GM23338 (cell line): ENCODE results near the gene OXCT2. TPM values are rescaled to one million over a fixed set of nuclear protein-coding genes. Genes with fewer than 3 reads are reported as not detected.

Experiments used
- ATAC-seq: fragments of 200-7000 bp; cut with Tn5 transposase; 3 replicates; pipeline ENCODE4 v1.9.1; 2020
- DNase-seq: peaks from one replicate; pipeline ENCODE4 v3.0.0-alpha.2; 2015; ENCODE audit warnings: low spot score
- H2AFZ ChIP-seq: fragments of 200-600 bp; sonication (generic); 2 replicates; pipeline ENCODE4 v1.8.0; 2016; ENCODE audit warnings: antibody characterized with exemption, mild to moderate bottlenecking, moderate library complexity
- H3F3A ChIP-seq: fragments of 200-600 bp; sonication (generic); replicated peaks from 2 replicates; pipeline ENCODE4 v1.8.0; 2017; ENCODE audit warnings: antibody characterized with exemption, mixed run types, low read depth
- H3K27ac ChIP-seq: fragments of 200-600 bp; sonication (generic); 2 replicates; pipeline ENCODE4 v1.6.1; 2016; ENCODE audit warnings: low read depth
- H3K27me3 ChIP-seq: fragments of 200-600 bp; sonication (generic); 2 replicates; pipeline ENCODE4 v1.8.0; 2016; ENCODE audit warnings: mild to moderate bottlenecking, mixed run types, moderate library complexity; ENCODE audit not compliant: insufficient read depth
- H3K36me3 ChIP-seq: fragments of 200-600 bp; sonication (generic); 2 replicates; pipeline ENCODE4 v1.8.0; 2016; ENCODE audit warnings: mild to moderate bottlenecking; ENCODE audit not compliant: insufficient read depth
- H3K4me1 ChIP-seq: fragments of 200-600 bp; sonication (generic); 2 replicates; pipeline ENCODE4 v1.8.0; 2016; ENCODE audit warnings: mild to moderate bottlenecking, moderate library complexity; ENCODE audit not compliant: insufficient read depth
- H3K4me2 ChIP-seq: fragments of 200-600 bp; sonication (generic); 2 replicates; pipeline ENCODE4 v1.7.1; 2017; ENCODE audit warnings: mixed run types
- H3K4me3 ChIP-seq: fragments of 200-600 bp; sonication (generic); 2 replicates; pipeline ENCODE4 v1.6.1; 2016; ENCODE audit warnings: mixed run types
- H3K79me2 ChIP-seq: fragments of 200-600 bp; sonication (generic); replicated peaks from 2 replicates; pipeline ENCODE4 v1.8.0; 2017; ENCODE audit warnings: mild to moderate bottlenecking; ENCODE audit not compliant: insufficient read depth
- H3K9me2 ChIP-seq: fragments of 200-600 bp; sonication (generic); 2 replicates; pipeline ENCODE4 v1.8.0; 2017; ENCODE audit not compliant: insufficient read depth
- H4K20me1 ChIP-seq: fragments of 200-600 bp; sonication (generic); replicated peaks from 2 replicates; pipeline ENCODE4 v1.8.0; 2017; ENCODE audit warnings: mild to moderate bottlenecking; ENCODE audit not compliant: insufficient read depth
- H3K27ac Mint-ChIP-seq: 2 replicates; pipeline ENCODE4 v1.8.0; 2020; ENCODE audit warnings: inconsistent platforms, mild to moderate bottlenecking, moderate library complexity, mixed read lengths
- H3K27me3 Mint-ChIP-seq: 3 replicates; pipeline ENCODE4 v1.8.0; 2022; ENCODE audit warnings: low read depth, mild to moderate bottlenecking, moderate library complexity, mixed read lengths, inconsistent platforms; ENCODE audit not compliant: insufficient read depth, poor library complexity
- H3K36me3 Mint-ChIP-seq: 3 replicates; pipeline ENCODE4 v1.8.0; 2021; ENCODE audit warnings: low read depth, mild to moderate bottlenecking, inconsistent platforms, moderate library complexity, mixed read lengths
- H3K4me1 Mint-ChIP-seq: 3 replicates; pipeline ENCODE4 v1.8.0; 2020; ENCODE audit warnings: mild to moderate bottlenecking, inconsistent platforms, mixed read lengths
- H3K4me3 Mint-ChIP-seq: 3 replicates; pipeline ENCODE4 v1.8.0; 2021; ENCODE audit warnings: moderate library complexity, mild to moderate bottlenecking, inconsistent platforms, mixed read lengths
- H3K9me3 Mint-ChIP-seq: 3 replicates; pipeline ENCODE4 v1.8.0; 2020; ENCODE audit warnings: moderate library complexity, mild to moderate bottlenecking, inconsistent platforms, mixed read lengths
- CREB1 ChIP-seq: fragments of 250-450 bp; sonication (Bioruptor Pico); IDR thresholded peaks from 2 replicates; pipeline ENCODE4 v1.5.0; 2020; ENCODE audit warnings: low read depth, mild to moderate bottlenecking, moderate library complexity
- CTCF ChIP-seq, 2 experiments: fragments of 200-600 bp in 1 of 2; sonication (generic) in 1 of 2; conservative IDR thresholded peaks; 2 replicates each; pipeline versions ENCODE4 v1.5.1 to v1.6.1; 2016 to 2017; ENCODE audit warnings: antibody characterized with exemption in 2 of 2, low read depth in 2 of 2, mild to moderate bottlenecking in 2 of 2, moderate library complexity in 1 of 2
- ETS1 ChIP-seq: IDR thresholded peaks from 2 replicates; pipeline ENCODE4 v1.6.1; 2016; ENCODE audit warnings: antibody characterized with exemption
- EZH2 ChIP-seq: fragments of 200-600 bp; sonication (generic); IDR thresholded peaks from one replicate; pipeline ENCODE4 v1.8.0; 2017; ENCODE audit warnings: antibody characterized with exemption, mild to moderate bottlenecking, low read depth; ENCODE audit not compliant: unreplicated experiment
- JUNB ChIP-seq: IDR thresholded peaks from one replicate; pipeline ENCODE4 v1.6.1; 2016; ENCODE audit warnings: antibody characterized with exemption; ENCODE audit not compliant: unreplicated experiment
- NANOG ChIP-seq: IDR thresholded peaks from 2 replicates; pipeline ENCODE4 v1.6.1; 2016; ENCODE audit warnings: antibody characterized with exemption, borderline replicate concordance
- REST ChIP-seq: IDR thresholded peaks from one replicate; pipeline ENCODE4 v1.6.1; 2018; ENCODE audit warnings: antibody characterized with exemption; ENCODE audit not compliant: unreplicated experiment
- STAT1 ChIP-seq: IDR thresholded peaks from one replicate; pipeline ENCODE4 v1.6.1; 2016; ENCODE audit warnings: antibody characterized with exemption; ENCODE audit not compliant: unreplicated experiment
- ZNF114 ChIP-seq: fragments of 250-450 bp; sonication (Bioruptor Pico); IDR thresholded peaks from 2 replicates; pipeline ENCODE4 v1.5.0; 2020; ENCODE audit warnings: mild to moderate bottlenecking, moderate library complexity
- ZNF462 ChIP-seq: fragments of 250-450 bp; sonication (Bioruptor Pico); IDR thresholded peaks from 2 replicates; pipeline ENCODE4 v1.5.0; 2020; ENCODE audit warnings: mild to moderate bottlenecking, moderate library complexity
- polyA plus RNA-seq: library from polyadenylated mRNA; unstranded; fragments of >200 nt; fragmentation: Nextera tagmentation; extraction: Ambion mirVana; gene quantifications from 2 replicates; pipeline ENCODE4 v1.2.1, GENCODE V29; 2016
- total RNA-seq: library from RNA; depleted of rRNA; stranded (reverse); fragments of >200 nt; shearing (Covaris generic); gene quantifications from 2 replicates; pipeline ENCODE4 v1.2.3, GENCODE V29; 2014

The OXCT2 gene
- total and polyA plus RNA-seq, 2 experiments from 2014 or later: 1.4 to 2.8 TPM

GRCh38 chr1:39737546-39738169 lies 33.5 kb downstream of the OXCT2 start (continued):
- TF ChIP-seq ZNF462 (CRISPR knock-in tag) (no peak), NANOG (no peak), CTCF (conservative IDR thresholded peaks at IDR 0.05; ENCODE audit: low read depth in 2 of 2) (no peak)

GRCh38 chr1:39735731-39736130 lies 35.4 kb downstream of the OXCT2 start:
- H3K4me3 Mint-ChIP-seq: no peak overlapping the region
- no peak for TF ChIP-seq ETS1
- no peak for TF ChIP-seq EZH2
- TF ChIP-seq CREB1: no peak
- TF ChIP-seq STAT1: no peak
- no peak for TF ChIP-seq ZNF114
- no peak for TF ChIP-seq REST
- TF ChIP-seq JUNB: no peak

More at GRCh38 chr1:39735731-39736130, 35.4 kb downstream of the OXCT2 start:
- peaks cover 6% of the 10 kb centered on the region for H4K20me1 ChIP-seq
- no peak for DNase-seq
- ATAC-seq: no peak
- peaks cover 9% of the 10 kb centered on the region; the same call in 1 of the 2 replicates for H3K4me1 ChIP-seq
- H2AFZ ChIP-seq: no peak overlapping the region
- no peaks in the 10 kb centered on the region for H3F3A ChIP-seq
- peaks cover 43% of the 10 kb centered on the region for H3K27me3 Mint-ChIP-seq
- H3K36me3 ChIP-seq: peaks cover 3% of the 10 kb centered on the region; the same call in 1 of the 2 replicates
- H3K79me2 ChIP-seq: peaks cover 3% of the 10 kb centered on the region
- no peaks in the 10 kb centered on the region; the same call in 1 of the 3 replicates for H3K9me3 Mint-ChIP-seq
- peaks cover 7% of the 10 kb centered on the region for H3K4me1 Mint-ChIP-seq
- H3K36me3 Mint-ChIP-seq: no peaks in the 10 kb centered on the region
- peaks cover 74% of the 10 kb centered on the region for H3K27me3 ChIP-seq
- peaks cover 12% of the 10 kb centered on the region; the same call in 1 of the 2 replicates for H3K9me2 ChIP-seq
- no peak overlapping the region for H3K27ac ChIP-seq
- H3K4me2 ChIP-seq: no peak overlapping the region
- no peak overlapping the region for H3K27ac Mint-ChIP-seq
- H3K4me3 ChIP-seq: no peak overlapping the region
